A673 (cell line): Measurements from ENCODE around the gene MAPK12.

Experiments used
- EZH2 ChIP-seq: fragments of 200-600 bp; sonication (generic); IDR thresholded peaks from 2 replicates; pipeline ENCODE4 v1.6.1; 2017; ENCODE audit warnings: borderline replicate concordance, low read depth, mild to moderate bottlenecking, mixed read lengths, antibody characterized with exemption, low read length; ENCODE audit not compliant: poor library complexity, severe bottlenecking
- TF ChIP-seq, protein P1 (sequence below): fragments of 300-800, 200-600 bp; sonication (generic); conservative IDR thresholded peaks from 2 replicates; pipeline ENCODE4 v1.5.1; 2017; ENCODE audit warnings: low read depth, mild to moderate bottlenecking, antibody characterized with exemption, low read length, moderate library complexity, mixed read lengths

DNA sequence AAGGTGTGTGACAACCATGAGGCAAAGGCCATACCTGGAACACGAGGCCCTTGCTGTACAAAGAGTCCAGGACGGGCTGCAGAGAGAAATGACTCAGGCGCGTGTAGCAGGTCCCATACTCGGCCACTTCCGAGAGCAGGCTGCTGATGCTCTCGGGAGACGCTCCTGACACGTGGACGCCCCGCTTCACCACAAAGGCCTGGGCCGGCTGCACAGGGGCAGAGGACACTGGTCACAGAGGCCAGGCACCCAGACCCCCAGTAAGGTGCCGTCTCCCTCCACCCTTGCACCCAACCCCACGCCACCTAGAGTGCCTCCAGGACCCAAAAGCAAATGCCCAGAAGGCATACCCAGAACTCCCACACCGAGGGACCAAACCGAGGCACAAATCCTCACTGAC, 32.1 kb downstream of the MAPK12 start:
- TF ChIP-seq, protein P1, sequence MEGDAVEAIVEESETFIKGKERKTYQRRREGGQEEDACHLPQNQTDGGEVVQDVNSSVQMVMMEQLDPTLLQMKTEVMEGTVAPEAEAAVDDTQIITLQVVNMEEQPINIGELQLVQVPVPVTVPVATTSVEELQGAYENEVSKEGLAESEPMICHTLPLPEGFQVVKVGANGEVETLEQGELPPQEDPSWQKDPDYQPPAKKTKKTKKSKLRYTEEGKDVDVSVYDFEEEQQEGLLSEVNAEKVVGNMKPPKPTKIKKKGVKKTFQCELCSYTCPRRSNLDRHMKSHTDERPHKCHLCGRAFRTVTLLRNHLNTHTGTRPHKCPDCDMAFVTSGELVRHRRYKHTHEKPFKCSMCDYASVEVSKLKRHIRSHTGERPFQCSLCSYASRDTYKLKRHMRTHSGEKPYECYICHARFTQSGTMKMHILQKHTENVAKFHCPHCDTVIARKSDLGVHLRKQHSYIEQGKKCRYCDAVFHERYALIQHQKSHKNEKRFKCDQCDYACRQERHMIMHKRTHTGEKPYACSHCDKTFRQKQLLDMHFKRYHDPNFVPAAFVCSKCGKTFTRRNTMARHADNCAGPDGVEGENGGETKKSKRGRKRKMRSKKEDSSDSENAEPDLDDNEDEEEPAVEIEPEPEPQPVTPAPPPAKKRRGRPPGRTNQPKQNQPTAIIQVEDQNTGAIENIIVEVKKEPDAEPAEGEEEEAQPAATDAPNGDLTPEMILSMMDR, result no peak
- TF ChIP-seq EZH2, result no peak
